ENCODE data around the gene GRB10.

Gene GRB10

DNA sequence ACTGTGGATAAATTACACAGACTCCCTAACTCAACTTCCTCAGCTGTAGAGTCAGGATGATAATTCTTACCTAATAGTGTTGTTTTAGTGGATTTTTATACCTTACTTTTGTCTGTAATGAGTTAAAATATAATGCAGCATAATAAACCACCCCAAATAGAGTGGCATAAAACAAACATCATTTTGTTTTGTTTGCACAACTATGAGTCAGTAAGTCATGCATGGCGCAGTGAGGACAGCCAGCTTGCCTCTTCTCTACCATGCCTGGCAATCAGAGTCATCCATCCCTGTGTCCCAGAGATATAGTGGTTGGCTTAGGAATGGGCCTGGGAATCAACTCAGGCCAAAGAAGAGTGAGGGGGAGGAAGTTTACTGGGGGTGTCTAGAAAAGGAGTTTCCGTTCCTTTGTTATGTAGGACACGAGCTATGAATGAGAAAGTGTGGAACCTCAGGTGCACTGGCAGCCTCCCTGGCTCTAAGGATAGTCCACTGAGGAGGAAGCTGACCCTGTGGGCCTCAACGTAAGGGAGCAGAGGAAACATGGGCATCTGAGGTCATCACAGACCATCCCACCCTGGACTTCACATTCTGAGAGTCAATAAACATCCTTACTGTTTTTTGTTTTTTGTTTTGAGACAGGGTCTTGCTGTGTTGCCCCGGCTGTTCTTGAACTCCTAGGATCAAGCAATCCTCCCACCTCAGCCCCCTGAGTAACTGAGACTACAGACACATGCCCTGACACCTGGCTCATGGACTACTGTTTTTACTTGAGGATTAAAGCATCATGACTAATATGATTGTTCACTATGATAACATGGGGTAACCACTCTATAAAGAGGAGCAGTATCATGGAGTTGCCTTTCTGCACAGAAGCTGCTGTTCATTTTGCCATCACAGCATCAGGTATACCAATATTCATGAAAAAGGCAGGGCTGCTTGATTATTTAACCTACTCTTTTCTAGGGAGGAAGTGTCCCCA is 21.0 kb upstream of the GRB10 start:
- H3K4me3 ChIP-seq (ENCODE audit: low read depth, low read length), result no peak overlapping the region

DNA sequence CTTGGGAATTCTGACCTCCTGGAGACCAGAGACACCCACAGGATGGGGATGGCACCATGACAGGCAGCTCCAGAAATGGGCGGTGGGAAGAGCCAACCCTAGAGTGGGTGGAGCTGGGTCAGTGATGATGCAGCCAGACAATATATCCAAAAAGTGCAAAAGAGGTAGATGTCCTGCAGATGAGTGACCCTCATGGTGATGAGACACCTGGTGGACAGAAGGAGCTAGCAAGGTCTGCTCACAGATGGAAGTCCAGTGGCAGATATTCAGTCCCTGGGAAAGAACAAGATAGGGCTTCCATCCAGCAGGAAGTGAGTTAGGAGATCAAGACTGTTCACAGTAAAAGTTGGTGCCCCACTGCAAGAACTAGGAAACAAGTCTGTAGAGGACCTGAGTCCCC is 19.2 kb upstream of the GRB10 start:
- TF ChIP-seq CTCF (IDR thresholded peaks at IDR 0.05; ENCODE audit: low read depth, low read length), result no peak
- no peak overlapping the region for H3K4me3 ChIP-seq (ENCODE audit: low read depth, low read length)

More for the DNA sequence above, 21.0 kb upstream of the GRB10 start:
- no peak for TF ChIP-seq CTCF (IDR thresholded peaks at IDR 0.05; ENCODE audit: low read depth, low read length)

DNA sequence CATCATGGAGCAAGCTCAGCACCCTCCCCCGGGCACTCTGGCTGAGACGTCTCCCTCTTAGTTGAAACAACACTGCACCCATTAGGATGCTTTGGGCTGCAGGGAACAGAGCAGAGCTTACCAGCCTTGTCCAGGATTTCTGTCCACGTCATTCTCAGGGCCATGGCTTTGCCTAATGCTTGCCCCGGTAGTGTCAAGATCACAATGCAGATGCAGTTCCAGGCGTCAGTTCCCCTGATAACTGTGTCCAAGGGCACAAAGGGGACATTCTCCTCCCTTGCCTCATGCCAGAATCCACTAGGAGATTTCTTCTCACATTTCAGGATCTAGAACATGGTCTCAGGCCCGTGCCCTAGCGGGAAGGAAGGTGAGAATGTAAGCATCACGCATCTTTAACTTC is 17.2 kb upstream of the GRB10 start:
- no peak overlapping the region for H3K4me3 ChIP-seq (ENCODE audit: low read depth, low read length)
- TF ChIP-seq CTCF (IDR thresholded peaks at IDR 0.05; ENCODE audit: low read depth, low read length), result no peak

DNA sequence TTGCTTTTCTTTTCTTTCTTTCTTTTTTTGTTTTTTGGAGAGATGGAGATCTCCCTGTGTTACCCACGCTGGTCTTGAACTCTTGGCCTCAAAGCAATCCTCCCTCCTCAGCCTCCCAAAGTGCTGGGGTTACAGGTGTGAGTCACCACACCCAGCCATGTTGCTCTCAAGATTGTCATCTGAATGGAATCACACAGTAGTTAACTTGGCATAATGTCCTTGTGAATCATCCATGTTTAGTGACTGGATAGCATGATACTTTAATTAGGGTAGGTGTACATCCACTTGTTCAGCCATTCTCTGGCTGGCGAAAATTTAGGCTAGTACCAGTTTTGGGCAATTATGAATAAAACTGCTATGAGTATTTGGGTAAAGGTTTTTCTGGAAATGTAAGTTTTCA is 15.4 kb upstream of the GRB10 start:
- no peak for TF ChIP-seq CTCF (IDR thresholded peaks at IDR 0.05; ENCODE audit: low read depth, low read length)
- no peak overlapping the region for H3K4me3 ChIP-seq (ENCODE audit: low read depth, low read length)

DNA sequence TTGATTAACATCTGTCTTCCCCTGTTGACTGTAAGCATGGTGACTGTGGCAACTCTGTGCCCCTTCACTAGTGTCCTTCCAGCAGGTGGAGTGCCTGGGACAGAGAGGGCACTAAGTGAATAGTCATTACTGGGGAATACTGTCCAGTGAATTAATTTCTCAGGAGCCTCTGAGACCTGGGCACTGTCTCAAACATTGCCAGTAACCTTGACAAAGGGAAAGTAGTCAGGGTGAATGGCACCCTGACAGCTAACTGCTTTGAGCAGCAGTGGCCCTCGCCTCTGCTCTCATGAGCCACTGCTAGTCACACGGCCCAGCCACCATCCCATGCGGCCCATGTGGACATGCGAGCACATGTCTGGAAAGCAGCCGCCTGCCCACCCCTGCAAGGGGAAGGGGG is 13.1 kb upstream of the GRB10 start:
- no peak for TF ChIP-seq CTCF (IDR thresholded peaks at IDR 0.05; ENCODE audit: low read depth, low read length)
- H3K4me3 ChIP-seq (ENCODE audit: low read depth, low read length), result no peak overlapping the region

DNA sequence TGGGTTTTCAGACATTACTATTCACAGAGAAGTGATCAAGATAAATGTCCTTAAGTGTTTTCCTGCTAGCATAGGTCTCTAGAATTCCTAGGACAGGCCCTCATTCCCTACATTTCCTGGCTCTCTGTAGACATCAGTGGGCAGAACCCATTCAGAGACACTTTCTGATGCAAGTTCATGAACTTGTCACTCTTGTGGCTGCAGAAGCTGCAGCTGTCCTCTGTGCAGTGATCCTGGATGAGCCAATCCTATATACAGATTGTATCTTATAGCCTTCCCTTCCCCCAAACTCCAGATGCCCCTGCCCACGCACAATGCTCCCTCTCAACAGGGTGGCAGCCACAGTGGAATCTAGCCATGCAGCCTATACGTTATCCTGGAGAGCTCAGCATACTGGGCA is 12.6 kb upstream of the GRB10 start:
- no peak overlapping the region for H3K4me3 ChIP-seq (ENCODE audit: low read depth, low read length)
- TF ChIP-seq CTCF (IDR thresholded peaks at IDR 0.05; ENCODE audit: low read depth, low read length), result no peak

- TF ChIP-seq CTCF (IDR thresholded peaks at IDR 0.05; ENCODE audit: low read depth, low read length), result no peak
- H3K4me3 ChIP-seq (ENCODE audit: low read depth, low read length), result peak overlapping the region; percentile 49
Measured at GRCh38 chr7:50793947-50794570, 11.4 kb upstream of the GRB10 start.

Measured in WI38 (cell line).